HEK293T (cell line): ENCODE measurements around the gene OMG.

ENCODE experiments used
- SUZ12 ChIP-seq: fragments of 450-650 bp; IDR thresholded peaks from 2 replicates; pipeline ENCODE4 v1.6.1; 2016; ENCODE audit warnings: mild to moderate bottlenecking
- ZNF384 ChIP-seq: fragments of 450-650 bp; IDR thresholded peaks from 2 replicates; pipeline ENCODE4 v1.6.1; 2016

DNA sequence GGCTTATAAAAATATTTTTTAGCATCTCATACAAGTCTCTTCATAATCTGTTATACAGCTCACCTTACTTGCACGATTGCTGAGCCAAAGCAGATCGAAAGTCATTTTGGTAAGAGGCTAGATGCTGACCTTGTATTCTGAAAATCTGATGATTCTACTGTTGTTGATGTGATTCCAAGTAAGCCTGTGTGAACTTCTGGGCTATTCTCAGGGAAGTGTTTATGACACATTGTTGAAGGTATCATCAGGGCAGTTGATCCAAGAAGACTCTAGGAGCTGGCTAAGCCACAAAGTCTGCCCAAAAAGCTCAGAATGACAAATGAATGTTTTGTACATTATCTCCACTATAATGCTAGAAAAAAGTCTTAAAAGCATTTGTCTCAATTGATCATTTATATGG lies 16.0 kb downstream of the OMG start:
- TF ChIP-seq ZNF384 = no peak
- no peak for TF ChIP-seq SUZ12
